Thyroid gland (tissue), 4 donors: ENCODE results near the gene GABRA5. TPM values are rescaled to one million over a fixed set of nuclear protein-coding genes. Genes with fewer than 3 reads are reported as not detected.

ENCODE experiments used
- DNase-seq, 2 donors: peaks; one replicate each; pipeline ENCODE4 v3.0.0-alpha.2; 2019
- H3K27ac ChIP-seq, 3 donors: fragments of 200-600 bp; sonication (generic); 1 replicate in 2 of 3; 2 replicates in 1 of 3; pipeline ENCODE4 v1.5.1; 2016 to 2019; ENCODE audit warnings: mild to moderate bottlenecking in 1 of 3, moderate library complexity in 1 of 3
- H3K27me3 ChIP-seq: fragments of 200-600 bp; sonication (generic); one replicate; pipeline ENCODE4 v1.5.1; 2019
- H3K36me3 ChIP-seq, 2 donors: fragments of 200-600 bp; sonication (generic); one replicate each; pipeline ENCODE4 v1.5.1; 2016 to 2019
- H3K4me1 ChIP-seq, 2 donors: fragments of 200-600 bp; sonication (generic); one replicate each; pipeline ENCODE4 v1.5.1; 2017 to 2019
- H3K4me3 ChIP-seq, 3 donors: fragments of 200-600 bp; sonication (generic); replicated peaks in 1 of 3; 1 replicate in 2 of 3; 2 replicates in 1 of 3; pipeline ENCODE4 v1.5.1; 2016; ENCODE audit warnings: mild to moderate bottlenecking in 1 of 3
- H3K9me3 ChIP-seq: fragments of 200-600 bp; sonication (generic); one replicate; pipeline ENCODE4 v1.5.1; 2017
- CTCF ChIP-seq, 6 experiments: fragments of 200-600 bp in 3 of 6; fragments of 450-650 bp in 3 of 6; sonication (generic) in 3 of 6; IDR thresholded peaks; one replicate each; pipeline ENCODE4 v1.5.1; 2016 to 2019; ENCODE audit warnings: antibody characterized with exemption in 6 of 6, mild to moderate bottlenecking in 2 of 6, inconsistent platforms in 1 of 6, moderate library complexity in 1 of 6
- POLR2A ChIP-seq, 2 donors: fragments of 450-650 bp; IDR thresholded peaks; one replicate each; pipeline ENCODE4 v1.6.1; 2017; ENCODE audit warnings: antibody characterized with exemption in 2 of 2, mild to moderate bottlenecking in 2 of 2, moderate library complexity in 1 of 2
- WGBS, 2 donors: methylation state at CpG; one replicate each; pipeline ENCODE4 v1.1.5; 2017; 5-methylcytosine and 5-hydroxymethylcytosine counted together
- intact Hi-C: fragments of 100-400 bp; cut with DNase I; formaldehyde crosslinking; loops from one replicate; pipeline ENCODE4 v1.15.1; 2023
- total RNA-seq, 4 donors: library from RNA; depleted of rRNA; stranded (reverse); fragments of >200 nt; gene quantifications; one replicate each; pipeline ENCODE4 v1.2.3, GENCODE V29; 2016

Gene GABRA5
- total RNA-seq, 4 donors from 2014 or later, result 5.7 TPM; not detected in 3

GRCh38 chr15:26950001-26950400 is 83.1 kb downstream of the GABRA5 start:
- 84 to 87% methylated on average over 2 of the region's 2 CpGs for WGBS, 2 donors
- DNase-seq, result no peak
- no peak overlapping the region for H3K27ac ChIP-seq
- H3K4me3 ChIP-seq, result no peak overlapping the region
- no peaks in the 10 kb centered on the region for H3K27me3 ChIP-seq
- no peaks in the 10 kb centered on the region for H3K36me3 ChIP-seq
- intact Hi-C loops, result no loop called here
- H3K9me3 ChIP-seq, result no peaks in the 10 kb centered on the region
- TF ChIP-seq CTCF (IDR thresholded peaks at IDR 0.05), result no peak
- no peak for TF ChIP-seq POLR2A (IDR thresholded peaks at IDR 0.05)
- H3K4me1 ChIP-seq, result no peaks in the 10 kb centered on the region

DNA sequence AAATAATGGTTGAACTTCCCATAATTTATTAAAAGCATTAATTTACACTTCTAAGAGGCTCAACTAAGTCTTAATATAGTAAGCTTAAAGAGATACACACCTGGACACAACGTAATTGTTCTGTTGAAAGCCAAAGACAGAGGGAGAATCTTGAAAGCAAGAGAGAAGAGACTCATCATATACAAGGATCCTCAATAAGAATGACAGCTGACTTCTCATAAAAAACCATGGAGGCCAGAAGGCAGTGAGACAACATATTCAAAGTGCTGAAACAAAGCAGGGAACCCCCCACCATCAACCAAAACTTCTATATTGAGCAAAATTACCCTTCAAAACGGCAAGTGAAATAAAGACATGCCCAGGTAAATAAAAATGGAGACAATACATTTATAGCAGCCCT is 87.5 kb downstream of the GABRA5 start:
- no peaks in the 10 kb centered on the region for H3K27me3 ChIP-seq
- H3K36me3 ChIP-seq, result no peaks in the 10 kb centered on the region
- intact Hi-C loops, result no loop called here
- no peak for TF ChIP-seq CTCF (IDR thresholded peaks at IDR 0.05)
- H3K4me1 ChIP-seq, result no peaks in the 10 kb centered on the region
- no peaks in the 10 kb centered on the region for H3K9me3 ChIP-seq
- DNase-seq, result no peak
- H3K27ac ChIP-seq, result no peak overlapping the region
- no peak overlapping the region for H3K4me3 ChIP-seq
- 70 to 71% methylated on average over 2 of the region's 2 CpGs for WGBS, 2 donors

- Histone ChIP-seq H3K27ac (no peak overlapping the region), H3K36me3 (no peaks in the 10 kb centered on the region), H3K4me3 (no peak overlapping the region), H3K9me3 (no peaks in the 10 kb centered on the region), H3K4me1 (no peaks in the 10 kb centered on the region), H3K27me3 (no peaks in the 10 kb centered on the region)
- 4 to 5% methylated on average over 26 to 43 of the region's 48 CpGs for WGBS, 2 donors
- TF ChIP-seq POLR2A (IDR thresholded peaks at IDR 0.05) (no peak), CTCF (IDR thresholded peaks at IDR 0.05) (no peak)
- intact Hi-C loops, result no loop called here
- no peak for DNase-seq
Observed at GRCh38 chr15:26967719-26968269, 100.9 kb downstream of the GABRA5 start.

DNA sequence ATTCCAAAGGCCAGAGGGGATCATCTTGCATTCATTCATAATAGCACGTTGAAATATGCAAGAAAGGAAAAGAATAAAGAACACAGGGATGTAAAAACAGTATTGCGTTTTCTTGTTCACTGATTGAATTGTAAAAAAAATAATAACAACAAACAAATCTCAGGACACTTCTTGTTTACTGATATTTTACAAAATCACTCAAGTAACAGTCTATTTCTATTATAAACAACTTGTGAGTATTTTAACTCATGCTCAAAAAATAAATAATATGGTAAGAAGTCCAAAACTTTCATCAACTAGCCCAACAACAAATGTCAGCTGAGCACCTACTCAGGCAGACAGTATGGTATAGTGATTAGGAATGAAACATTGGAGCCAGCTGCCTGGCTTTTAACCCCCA is 101.9 kb downstream of the GABRA5 start:
- TF ChIP-seq CTCF (IDR thresholded peaks at IDR 0.05) (no peak), POLR2A (IDR thresholded peaks at IDR 0.05) (no peak)
- Histone ChIP-seq H3K4me3 (no peak overlapping the region), H3K27ac (no peak overlapping the region), H3K27me3 (no peaks in the 10 kb centered on the region), H3K36me3 (no peaks in the 10 kb centered on the region), H3K9me3 (no peaks in the 10 kb centered on the region), H3K4me1 (no peaks in the 10 kb centered on the region)
- intact Hi-C loops, result no loop called here
- whole genome bisulfite sequencing, 2 donors, result 65% methylated on average over 2 of the region's 2 CpGs
- DNase-seq, result no peak

DNA sequence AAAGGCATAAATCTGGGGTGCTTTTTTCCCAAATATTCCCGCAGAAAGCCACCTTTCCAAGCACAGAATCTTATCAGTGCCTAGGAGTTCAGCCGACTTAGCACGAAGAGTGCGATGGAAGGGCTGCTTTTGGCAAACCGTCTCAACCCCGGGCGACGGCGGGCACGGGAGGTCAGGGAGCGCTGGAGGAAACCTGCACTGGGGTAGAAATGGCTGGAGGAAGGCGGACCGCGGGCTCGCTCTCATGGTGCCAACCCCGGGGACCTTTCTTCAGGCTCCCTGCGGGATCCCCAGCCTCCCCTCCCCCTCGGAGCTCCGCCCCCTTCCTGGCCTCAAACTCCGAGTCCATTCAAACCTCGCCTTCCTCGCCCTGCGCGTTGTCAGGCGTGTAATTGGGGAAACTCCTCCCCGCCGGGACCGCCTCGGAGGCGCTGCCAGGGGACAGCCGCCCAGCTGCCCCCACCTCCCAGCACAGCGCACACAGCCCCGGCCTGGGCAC is 103.9 kb downstream of the GABRA5 start, which contains the start of gene GABRG3:
TSS of gene GABRG3 (plus strand) at position 470 of the 499 bp plus-strand sequence.
- TF ChIP-seq POLR2A (IDR thresholded peaks at IDR 0.05) (no peak), CTCF (IDR thresholded peaks at IDR 0.05) (no peak)
- no peaks in the 10 kb centered on the region for H3K36me3 ChIP-seq
- 2 to 9% methylated on average over 10 to 29 of the region's 33 CpGs for WGBS, 2 donors
- intact Hi-C loops, result no loop called here
- peak; percentile 39 to 50 for DNase-seq
- H3K27me3 ChIP-seq, result no peaks in the 10 kb centered on the region
- no peak within 1 kb of the TSS for H3K27ac ChIP-seq
- no peaks in the 10 kb centered on the region for H3K4me1 ChIP-seq
- no peak within 1 kb of the TSS for H3K4me3 ChIP-seq
- H3K9me3 ChIP-seq, result no peaks in the 10 kb centered on the region
